MM.1S (cell line): ENCODE data around the gene AFF4.
"Not testable (repeated sequence)": the region's sequence is repeated elsewhere in the genome, so short reads cannot be mapped to it uniquely, and the experiment has no call there.

Experiments
- DNase-seq: peaks from one replicate; pipeline ENCODE4 v3.0.0-alpha.2; 2015
- H2AFZ ChIP-seq: fragments of 300-600 bp; sonication (generic); 2 replicates; pipeline ENCODE4 v1.6.0; 2016; ENCODE audit warnings: antibody characterized with exemption, low read length
- H3F3A ChIP-seq: fragments of 300-600 bp; sonication (generic); 2 replicates; pipeline ENCODE4 v1.6.1; 2016; ENCODE audit warnings: mild to moderate bottlenecking, antibody characterized with exemption, low read length, moderate library complexity, mixed read lengths; ENCODE audit not compliant: insufficient read depth
- H3K27ac ChIP-seq: fragments of 300-600 bp; sonication (generic); 2 replicates; pipeline ENCODE4 v1.5.1; 2016; ENCODE audit warnings: mild to moderate bottlenecking, low read length
- H3K27me3 ChIP-seq: fragments of 300-600 bp; sonication (generic); replicated peaks from 2 replicates; pipeline ENCODE4 v1.6.0; 2016; ENCODE audit warnings: low read length; ENCODE audit not compliant: insufficient read depth
- H3K36me3 ChIP-seq: fragments of 300-600 bp; sonication (generic); replicated peaks from 2 replicates; pipeline ENCODE4 v1.6.1; 2016; ENCODE audit warnings: mild to moderate bottlenecking, low read length, mixed read lengths; ENCODE audit not compliant: insufficient read depth
- H3K4me1 ChIP-seq: fragments of 300-600 bp; sonication (generic); 2 replicates; pipeline ENCODE4 v1.6.1; 2016; ENCODE audit warnings: low read length, mixed read lengths
- H3K4me2 ChIP-seq: fragments of 300-600 bp; sonication (generic); 2 replicates; pipeline ENCODE4 v1.6.0; 2016; ENCODE audit warnings: low read depth, low read length
- H3K4me3 ChIP-seq: fragments of 300-600 bp; sonication (generic); 2 replicates; pipeline ENCODE4 v1.5.1; 2016; ENCODE audit warnings: low read length, mixed read lengths
- H3K79me2 ChIP-seq: fragments of 300-600 bp; sonication (generic); 2 replicates; pipeline ENCODE4 v1.6.1; 2016; ENCODE audit warnings: mixed run types, low read length, mixed read lengths
- H3K9ac ChIP-seq: fragments of 300-600 bp; sonication (generic); 2 replicates; pipeline ENCODE4 v1.6.1; 2016; ENCODE audit warnings: low read length, mixed read lengths
- H3K9me2 ChIP-seq: fragments of 300-600 bp; sonication (generic); replicated peaks from 2 replicates; pipeline ENCODE4 v1.6.1; 2016; ENCODE audit warnings: mild to moderate bottlenecking, low read length, mixed read lengths; ENCODE audit not compliant: insufficient read depth
- H3K9me3 ChIP-seq: fragments of 300-600 bp; sonication (generic); replicated peaks from 2 replicates; pipeline ENCODE4 v1.6.1; 2016; ENCODE audit warnings: mild to moderate bottlenecking, low read length, mixed read lengths; ENCODE audit not compliant: insufficient read depth
- H4K20me1 ChIP-seq: fragments of 300-600 bp; sonication (generic); 2 replicates; pipeline ENCODE4 v1.6.1; 2016; ENCODE audit warnings: mild to moderate bottlenecking, low read length, moderate library complexity, mixed read lengths; ENCODE audit not compliant: insufficient read depth
- EZH2 ChIP-seq: fragments of 300-600 bp; sonication (generic); optimal IDR thresholded peaks from 2 replicates; pipeline ENCODE3; 2017; ENCODE audit warnings: low read depth, mild to moderate bottlenecking, antibody characterized with exemption, low read length, mixed read lengths
- EZH2phosphoT487 ChIP-seq: fragments of 300-600 bp; sonication (generic); IDR thresholded peaks from 2 replicates; pipeline ENCODE4 v1.6.1; 2018; ENCODE audit warnings: antibody characterized with exemption, low read length
- TF ChIP-seq, protein P1 (sequence below): fragments of 300-600 bp; sonication (generic); IDR thresholded peaks from 2 replicates; pipeline ENCODE4 v1.5.1; 2016; ENCODE audit warnings: antibody characterized with exemption, low read length, mixed read lengths

Gene AFF4

DNA sequence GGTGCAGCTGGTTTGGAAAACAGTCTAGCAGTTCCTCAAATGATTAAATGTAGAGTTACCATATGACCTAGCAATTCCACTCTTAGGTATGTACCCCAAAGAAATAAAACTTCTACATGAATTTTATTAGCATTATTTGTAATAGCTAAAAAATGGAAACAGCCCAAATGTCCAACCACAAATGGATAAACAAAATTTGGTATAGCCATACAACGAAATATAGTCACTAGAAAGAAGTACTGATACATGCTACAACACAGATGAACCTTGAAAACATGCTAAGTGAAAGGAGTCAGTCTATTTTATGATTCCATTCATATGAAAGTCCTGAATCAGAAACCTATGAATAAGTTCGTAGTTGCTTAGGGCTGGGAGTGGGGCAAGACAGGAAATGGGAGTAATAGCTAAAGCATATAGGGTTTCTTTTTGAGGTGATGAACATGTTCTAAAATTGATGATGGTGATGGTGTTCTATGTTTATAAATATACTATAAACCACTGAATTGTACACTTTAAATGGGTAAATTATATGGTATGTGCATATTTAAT lies 103.5 kb downstream of the AFF4 start:
- Histone ChIP-seq H3F3A (no peaks in the 10 kb centered on the region), H3K4me1 (no peaks in the 10 kb centered on the region), H3K36me3 (no peaks in the 10 kb centered on the region), H3K4me3 (no peak overlapping the region), H3K9me3 (no peaks in the 10 kb centered on the region), H3K4me2 (no peak overlapping the region), H3K79me2 (no peaks in the 10 kb centered on the region), H3K9ac (no peak overlapping the region), H2AFZ (no peak overlapping the region), H3K9me2 (no peaks in the 10 kb centered on the region), H3K27me3 (no peaks in the 10 kb centered on the region), H4K20me1 (no peaks in the 10 kb centered on the region), H3K27ac (no peak overlapping the region)
- TF ChIP-seq, protein P1, sequence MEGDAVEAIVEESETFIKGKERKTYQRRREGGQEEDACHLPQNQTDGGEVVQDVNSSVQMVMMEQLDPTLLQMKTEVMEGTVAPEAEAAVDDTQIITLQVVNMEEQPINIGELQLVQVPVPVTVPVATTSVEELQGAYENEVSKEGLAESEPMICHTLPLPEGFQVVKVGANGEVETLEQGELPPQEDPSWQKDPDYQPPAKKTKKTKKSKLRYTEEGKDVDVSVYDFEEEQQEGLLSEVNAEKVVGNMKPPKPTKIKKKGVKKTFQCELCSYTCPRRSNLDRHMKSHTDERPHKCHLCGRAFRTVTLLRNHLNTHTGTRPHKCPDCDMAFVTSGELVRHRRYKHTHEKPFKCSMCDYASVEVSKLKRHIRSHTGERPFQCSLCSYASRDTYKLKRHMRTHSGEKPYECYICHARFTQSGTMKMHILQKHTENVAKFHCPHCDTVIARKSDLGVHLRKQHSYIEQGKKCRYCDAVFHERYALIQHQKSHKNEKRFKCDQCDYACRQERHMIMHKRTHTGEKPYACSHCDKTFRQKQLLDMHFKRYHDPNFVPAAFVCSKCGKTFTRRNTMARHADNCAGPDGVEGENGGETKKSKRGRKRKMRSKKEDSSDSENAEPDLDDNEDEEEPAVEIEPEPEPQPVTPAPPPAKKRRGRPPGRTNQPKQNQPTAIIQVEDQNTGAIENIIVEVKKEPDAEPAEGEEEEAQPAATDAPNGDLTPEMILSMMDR = no peak
- TF ChIP-seq EZH2phosphoT487 = no peak
- TF ChIP-seq EZH2 = no peak
- DNase-seq = no peak

DNA sequence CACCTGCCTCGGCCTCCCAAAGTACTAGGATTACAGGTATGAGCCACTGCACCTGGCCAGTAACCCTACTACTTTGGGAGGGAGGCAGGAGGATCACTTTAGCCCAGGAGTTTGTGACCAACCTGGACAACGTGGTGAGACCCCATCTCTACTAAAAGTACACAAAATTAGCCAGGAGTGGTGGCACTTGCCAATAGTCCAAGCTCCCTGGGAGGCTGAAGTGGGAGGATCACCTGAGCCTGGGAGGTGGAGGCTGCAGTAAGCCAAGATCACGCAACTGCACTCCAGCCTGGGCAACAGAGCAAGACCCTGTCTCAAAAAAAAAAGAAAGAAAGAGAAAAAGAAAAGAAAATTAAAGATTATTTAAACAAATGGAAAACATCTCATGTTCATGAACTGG lies 107.4 kb downstream of the AFF4 start:
- Histone ChIP-seq H3K4me3 (no peak overlapping the region), H2AFZ (no peak overlapping the region)
- TF ChIP-seq EZH2phosphoT487 = no peak
- TF ChIP-seq, protein P1 = no peak
- TF ChIP-seq EZH2 = no peak

DNA sequence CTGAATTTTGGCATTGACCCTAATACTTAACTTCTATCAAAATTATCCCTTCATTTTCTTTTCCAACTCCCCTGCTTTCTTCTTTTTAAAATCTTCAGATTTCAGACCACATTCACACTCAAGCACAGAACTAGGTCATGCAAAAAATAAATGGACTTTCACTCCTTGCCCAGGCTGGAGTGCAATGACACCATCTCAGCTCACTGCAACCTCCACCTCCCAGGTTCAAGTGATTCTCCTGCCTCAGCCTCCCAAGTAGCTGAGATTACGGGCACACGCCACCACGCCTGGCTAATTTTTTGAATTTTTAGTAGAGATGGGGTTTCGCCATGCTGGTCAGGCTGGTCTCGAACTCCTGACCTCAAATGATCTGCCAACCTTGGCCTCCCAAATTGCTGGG lies 108.4 kb downstream of the AFF4 start:
- not testable (repeated sequence) for H3K36me3 ChIP-seq, H3K4me3 ChIP-seq, H3K27ac ChIP-seq, H4K20me1 ChIP-seq, H3K79me2 ChIP-seq, H3K9me2 ChIP-seq, DNase-seq, H2AFZ ChIP-seq, H3K4me1 ChIP-seq, H3K9me3 ChIP-seq, H3K27me3 ChIP-seq, H3F3A ChIP-seq, H3K9ac ChIP-seq, H3K4me2 ChIP-seq

More for the DNA sequence above, 107.4 kb downstream of the AFF4 start:
- H3K27ac ChIP-seq = no peak overlapping the region
- no peaks in the 10 kb centered on the region for H3F3A ChIP-seq
- H3K36me3 ChIP-seq = no peaks in the 10 kb centered on the region
- no peak for DNase-seq
- H4K20me1 ChIP-seq = no peaks in the 10 kb centered on the region
- no peak overlapping the region for H3K4me2 ChIP-seq
- no peaks in the 10 kb centered on the region for H3K9me3 ChIP-seq
- no peak overlapping the region for H3K9ac ChIP-seq
- no peaks in the 10 kb centered on the region for H3K79me2 ChIP-seq
- H3K27me3 ChIP-seq = no peaks in the 10 kb centered on the region
- H3K9me2 ChIP-seq = no peaks in the 10 kb centered on the region
- no peaks in the 10 kb centered on the region for H3K4me1 ChIP-seq

DNA sequence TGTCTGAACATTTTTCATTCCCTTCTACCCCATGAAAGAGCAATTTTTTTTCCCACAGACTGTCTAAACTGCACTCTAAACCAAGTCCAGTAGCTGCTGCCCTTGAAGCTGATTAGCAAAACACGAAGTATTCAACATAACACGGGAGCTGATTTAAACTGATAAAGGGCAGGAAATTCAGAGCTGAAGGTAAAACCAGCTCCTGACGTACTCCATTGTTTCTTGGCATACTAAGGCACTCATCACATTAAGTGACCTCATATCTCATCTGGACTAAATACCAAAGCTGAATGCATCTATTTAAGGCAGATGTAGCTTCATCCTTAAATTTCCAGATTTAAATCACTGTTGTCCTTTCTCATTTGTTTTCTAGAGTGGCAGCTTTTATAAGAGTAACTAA lies 109.1 kb downstream of the AFF4 start:
- Histone ChIP-seq H3F3A (no peaks in the 10 kb centered on the region), H3K9me3 (no peaks in the 10 kb centered on the region), H3K27me3 (no peaks in the 10 kb centered on the region), H3K79me2 (no peaks in the 10 kb centered on the region), H3K9me2 (no peaks in the 10 kb centered on the region), H3K4me3 (no peak overlapping the region), H4K20me1 (no peaks in the 10 kb centered on the region), H3K27ac (no peak overlapping the region), H3K4me2 (no peak overlapping the region), H3K4me1 (no peaks in the 10 kb centered on the region), H3K36me3 (no peaks in the 10 kb centered on the region), H3K9ac (no peak overlapping the region), H2AFZ (no peak overlapping the region)
- TF ChIP-seq EZH2phosphoT487 (no peak), EZH2 (no peak)
- TF ChIP-seq, protein P1 = no peak
- DNase-seq = no peak
